Skeletal muscle tissue (tissue), 4 donors: ENCODE results near the gene ZNF208. TPM values are rescaled to one million over a fixed set of nuclear protein-coding genes. Genes with fewer than 3 reads are reported as not detected.
"Not testable (repeated sequence)": the region's sequence is repeated elsewhere in the genome, so short reads cannot be mapped to it uniquely, and the experiment has no call there.

ENCODE experiments used
- H3K27ac ChIP-seq: one replicate; pipeline ENCODE4 v1.7.0; 2013; ENCODE audit warnings: mild to moderate bottlenecking, low read depth, low read length, inconsistent platforms
- H3K27me3 ChIP-seq, 3 donors: one replicate each; pipeline ENCODE4 v1.7.0; 2013; ENCODE audit warnings: low read length in 3 of 3; ENCODE audit not compliant: control insufficient read depth in 3 of 3, insufficient read depth in 3 of 3
- H3K36me3 ChIP-seq, 3 donors: one replicate each; pipeline ENCODE4 v1.7.0; 2013; ENCODE audit warnings: low read length in 3 of 3; ENCODE audit not compliant: control insufficient read depth in 3 of 3, insufficient read depth in 3 of 3
- H3K4me1 ChIP-seq, 3 donors: one replicate each; pipeline ENCODE4 v1.7.0; 2013; ENCODE audit warnings: low read length in 3 of 3, mild to moderate bottlenecking in 3 of 3; ENCODE audit not compliant: control insufficient read depth in 3 of 3, insufficient read depth in 3 of 3
- H3K4me3 ChIP-seq, 3 donors: one replicate each; pipeline ENCODE4 v1.7.0; 2013; ENCODE audit warnings: low read length in 3 of 3
- H3K9ac ChIP-seq, 3 donors: one replicate each; pipeline ENCODE4 v1.7.0; 2013; ENCODE audit warnings: low read length in 3 of 3, mild to moderate bottlenecking in 3 of 3, moderate library complexity in 2 of 3, low read depth in 1 of 3
- H3K9me3 ChIP-seq, 3 donors: one replicate each; pipeline ENCODE4 v1.7.0; 2013; ENCODE audit warnings: low read length in 3 of 3; ENCODE audit not compliant: control insufficient read depth in 3 of 3
- total RNA-seq: library from RNA; depleted of rRNA; stranded (reverse); fragments of >200 nt; gene quantifications from one replicate; pipeline ENCODE4 v1.2.3, GENCODE V29; 2014
- donor health status: Osteomylitis.

Gene ZNF208
- total RNA-seq = 1.0 TPM

DNA sequence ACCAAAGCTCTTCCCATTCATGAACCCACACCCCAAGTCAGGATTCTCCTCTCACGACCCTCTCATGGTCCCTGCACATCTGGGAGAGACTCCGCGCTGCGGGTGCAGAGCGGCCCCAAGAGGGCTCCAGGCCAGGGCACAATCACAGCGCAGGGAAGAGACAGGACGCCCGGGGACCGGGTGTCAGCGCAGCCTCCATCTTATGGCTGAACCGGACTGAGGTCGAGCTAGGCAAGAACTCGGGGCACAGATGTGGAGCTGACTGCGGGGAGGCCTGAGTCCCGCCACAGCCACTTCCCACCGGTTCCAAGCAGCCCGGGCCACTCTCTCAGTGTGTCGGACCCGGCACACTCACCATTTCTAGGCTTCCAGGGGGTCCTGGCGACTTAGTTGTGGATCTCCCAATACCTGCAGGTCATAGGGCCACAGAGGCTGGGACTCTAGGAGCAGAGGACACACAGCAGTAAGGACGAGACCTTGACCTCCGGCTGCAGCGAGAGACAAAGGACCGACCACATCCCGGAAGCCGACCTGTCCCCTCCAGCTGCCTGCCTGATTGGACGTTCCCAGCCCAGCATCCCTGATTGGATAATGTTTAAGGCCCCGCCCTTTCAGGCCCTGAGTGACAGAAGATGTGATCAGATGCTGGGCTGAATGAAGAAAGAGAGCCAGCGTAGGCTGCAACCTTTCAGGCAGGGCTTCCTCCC lies at the start of gene ZNF208:
Gene ZNF208 (minus strand): TSS at position 507 of the 707 bp plus-strand sequence. CDS start 149 bp downstream, at position 358.
- H3K9me3 ChIP-seq, H3K36me3 ChIP-seq, H3K27me3 ChIP-seq, H3K9ac ChIP-seq, H3K4me1 ChIP-seq, H3K27ac ChIP-seq: not testable (repeated sequence)
- peak within 1 kb of the TSS in 2 of 3 donors; percentile 13 to 54 for H3K4me3 ChIP-seq

GRCh38 chr19:22052644-22053013 lies 41.9 kb upstream of the ZNF208 start:
- Histone ChIP-seq H3K36me3 (no peaks in the 10 kb centered on the region), H3K9ac (peak overlapping the region; percentile 30 to 45 (median 45)), H3K9me3 (peaks cover 0 to 4% (median 2%) of the 10 kb centered on the region in 3 donors), H3K4me3 (peak overlapping the region; percentile 63 to 78 (median 64)), H3K27ac (no peak overlapping the region), H3K4me1 (no peaks in the 10 kb centered on the region), H3K27me3 (no peaks in the 10 kb centered on the region)

DNA sequence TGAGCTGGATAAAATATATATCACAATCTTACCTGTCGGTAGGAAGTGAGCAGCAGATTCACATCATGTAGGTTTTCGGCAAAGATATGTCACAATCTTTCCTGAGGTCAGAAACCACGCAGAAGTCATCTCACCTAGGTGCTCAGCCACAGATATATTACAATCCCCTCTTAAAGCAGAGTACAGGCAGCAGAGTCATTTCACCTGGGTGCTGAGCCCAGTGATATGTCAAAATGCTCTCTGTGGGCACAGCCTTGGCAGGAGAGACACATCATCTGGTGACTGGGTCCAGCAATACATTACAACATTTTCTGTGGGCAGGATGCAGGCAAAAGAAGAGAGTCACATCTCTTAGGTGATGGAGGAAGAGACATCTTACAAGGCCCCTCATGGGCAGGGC lies 30.4 kb upstream of the ZNF208 start:
- H3K9ac ChIP-seq, H3K27me3 ChIP-seq, H3K4me3 ChIP-seq, H3K27ac ChIP-seq, H3K9me3 ChIP-seq, H3K36me3 ChIP-seq, H3K4me1 ChIP-seq: not testable (repeated sequence)

GRCh38 chr19:22030680-22031079 lies 19.9 kb upstream of the ZNF208 start:
- Histone ChIP-seq H3K27me3 (no peaks in the 10 kb centered on the region), H3K27ac (no peak overlapping the region), H3K4me1 (no peaks in the 10 kb centered on the region), H3K36me3 (no peaks in the 10 kb centered on the region), H3K9me3 (peaks cover 0 to under 1% (median 0%) of the 10 kb centered on the region in 3 donors), H3K9ac (no peak overlapping the region), H3K4me3 (no peak overlapping the region)

DNA sequence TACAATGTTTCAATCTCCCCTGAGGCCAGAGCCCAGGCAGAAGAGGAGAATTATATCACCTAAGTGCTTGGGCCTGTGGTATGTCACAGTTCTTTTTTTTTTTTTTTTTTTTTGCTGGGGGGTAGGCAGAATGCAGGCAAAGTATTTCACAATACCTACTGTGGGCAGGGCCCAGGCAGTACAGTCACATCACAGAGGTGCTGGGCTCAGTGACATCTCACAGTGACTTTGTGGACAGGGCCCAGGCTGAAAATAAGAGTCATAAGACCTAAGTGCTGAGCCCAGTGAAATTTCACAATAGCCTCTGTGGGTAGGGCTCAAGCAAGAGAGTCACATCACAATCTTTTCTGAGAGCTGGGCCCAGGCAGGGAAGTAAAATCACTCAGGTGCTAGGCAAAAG lies 15.9 kb upstream of the ZNF208 start:
- Histone ChIP-seq H3K36me3 (no peaks in the 10 kb centered on the region), H3K27me3 (no peaks in the 10 kb centered on the region), H3K27ac (no peak overlapping the region), H3K9me3 (no peaks in the 10 kb centered on the region), H3K4me1 (no peaks in the 10 kb centered on the region), H3K9ac (no peak overlapping the region), H3K4me3 (no peak overlapping the region)

- not testable (repeated sequence) for H3K4me1 ChIP-seq, H3K9me3 ChIP-seq, H3K27me3 ChIP-seq, H3K9ac ChIP-seq, H3K4me3 ChIP-seq, H3K27ac ChIP-seq, H3K36me3 ChIP-seq
Measured at GRCh38 chr19:22025539-22025938, 14.8 kb upstream of the ZNF208 start.

GRCh38 chr19:21970466-21970865 lies 40.3 kb downstream of the ZNF208 start:
- Histone ChIP-seq H3K4me1 (no peaks in the 10 kb centered on the region), H3K9ac (no peak overlapping the region), H3K36me3 (peaks cover 0 to 2% (median 0%) of the 10 kb centered on the region in 3 donors), H3K4me3 (peak overlapping the region in 1 of 3 donors; percentile 30), H3K27me3 (no peaks in the 10 kb centered on the region), H3K9me3 (peaks cover 2 to 34% (median 4%) of the 10 kb centered on the region in 3 donors), H3K27ac (no peak overlapping the region)

DNA sequence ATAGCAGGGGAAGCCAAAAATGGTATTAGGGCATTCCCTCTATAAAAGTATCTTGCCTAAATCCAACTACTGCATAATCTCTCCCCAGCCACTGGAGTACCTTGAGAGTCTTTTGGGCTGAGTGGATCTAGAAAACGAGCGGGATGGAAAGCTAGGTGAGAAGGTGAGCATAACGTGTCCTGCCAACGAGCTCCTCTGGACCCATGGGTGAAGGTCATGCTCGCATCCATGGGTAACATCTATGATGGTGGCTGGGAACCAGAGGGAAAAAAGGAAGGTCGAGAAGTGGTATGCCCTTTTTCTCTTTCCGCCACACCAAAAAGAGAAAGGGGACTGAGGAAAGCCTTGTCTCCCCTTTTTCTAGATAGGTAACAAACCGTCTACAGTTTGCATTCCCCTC lies 63.0 kb downstream of the ZNF208 start:
- H3K9ac ChIP-seq = no peak overlapping the region
- H3K9me3 ChIP-seq = peaks cover 12 to 31% (median 13%) of the 10 kb centered on the region in 3 donors
- H3K27ac ChIP-seq = no peak overlapping the region

DNA sequence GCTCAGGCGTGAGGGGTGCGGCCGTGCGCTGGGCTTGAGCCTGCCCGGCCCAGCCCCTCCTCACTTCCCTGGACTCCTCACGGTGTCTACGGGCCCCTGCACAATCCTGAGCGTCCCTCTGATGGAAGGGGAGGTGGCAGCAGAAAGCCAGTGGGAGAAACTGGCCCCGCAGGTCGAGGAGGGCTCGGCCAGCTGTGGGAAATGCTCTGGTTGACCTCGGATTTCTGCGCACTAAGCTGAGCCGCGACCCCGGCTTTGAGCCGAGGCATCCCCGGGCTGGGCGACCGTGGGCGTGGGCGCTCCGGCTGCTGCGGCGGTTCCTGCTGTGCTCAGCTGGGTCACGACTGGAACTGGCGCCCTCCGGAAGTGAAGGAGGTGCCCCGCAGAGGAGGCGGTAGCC lies 70.1 kb downstream of the ZNF208 start:
- Histone ChIP-seq H3K9ac (no peak overlapping the region), H3K9me3 (peaks cover 0 to 5% (median 0%) of the 10 kb centered on the region in 3 donors), H3K27ac (no peak overlapping the region), H3K27me3 (no peaks in the 10 kb centered on the region), H3K4me3 (no peak overlapping the region), H3K36me3 (no peaks in the 10 kb centered on the region), H3K4me1 (no peaks in the 10 kb centered on the region)

More for the DNA sequence above, 63.0 kb downstream of the ZNF208 start:
- Histone ChIP-seq H3K36me3 (no peaks in the 10 kb centered on the region), H3K27me3 (no peaks in the 10 kb centered on the region), H3K4me3 (peak overlapping the region in 1 of 3 donors; percentile 43), H3K4me1 (no peaks in the 10 kb centered on the region)

DNA sequence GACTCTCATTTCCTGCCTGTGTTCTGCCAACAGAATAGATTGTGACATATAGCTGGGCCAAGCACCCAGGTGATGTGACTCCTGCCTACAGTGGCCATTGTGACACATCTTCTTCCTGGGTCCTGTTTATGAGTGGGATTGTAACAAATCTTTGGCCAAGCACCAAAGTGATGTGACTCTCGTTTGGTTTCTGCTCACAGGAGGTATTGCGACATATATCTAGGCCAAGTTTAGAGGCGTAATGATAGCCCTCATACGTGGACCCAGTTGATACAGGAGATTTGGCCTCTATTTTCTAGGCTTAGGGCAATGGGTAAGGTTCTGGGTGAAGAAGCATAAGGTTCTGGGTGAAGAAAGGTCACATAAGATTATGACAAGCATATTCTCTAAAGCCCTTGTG lies 76.2 kb downstream of the ZNF208 start:
- Histone ChIP-seq H3K27me3 (no peaks in the 10 kb centered on the region), H3K4me1 (no peaks in the 10 kb centered on the region), H3K4me3 (no peak overlapping the region), H3K36me3 (no peaks in the 10 kb centered on the region), H3K9me3 (peaks cover 0 to 6% (median 0%) of the 10 kb centered on the region in 3 donors), H3K27ac (no peak overlapping the region), H3K9ac (no peak overlapping the region)
